Uterus (tissue), 4 donors: ENCODE measurements around the gene PLXND1. TPM values are rescaled to one million over a fixed set of nuclear protein-coding genes. Genes with fewer than 3 reads are reported as not detected.

ENCODE experiments used
- DNase-seq, 2 donors: peaks; one replicate each; pipeline ENCODE4 v3.0.0-alpha.2; 2019 to 2020
- H3K27ac ChIP-seq, 2 donors: fragments of 200-600 bp; sonication (generic); 1 replicate in 1 of 2; 2 replicates in 1 of 2; pipeline ENCODE4 v1.5.1; 2016 to 2018
- H3K27me3 ChIP-seq, 2 donors: fragments of 200-600 bp; sonication (generic); one replicate each; pipeline ENCODE4 v1.5.1; 2018 to 2019; ENCODE audit warnings: control low read depth in 1 of 2
- H3K36me3 ChIP-seq, 2 donors: fragments of 200-600 bp; sonication (generic); one replicate each; pipeline ENCODE4 v1.5.1; 2019; ENCODE audit warnings: control low read depth in 1 of 2
- H3K4me1 ChIP-seq, 2 donors: fragments of 200-600 bp; sonication (generic); one replicate each; pipeline ENCODE4 v1.5.1; 2018 to 2019; ENCODE audit warnings: control low read depth in 1 of 2
- H3K4me3 ChIP-seq, 2 donors: fragments of 200-600 bp; sonication (generic); 1 replicate in 1 of 2; 2 replicates in 1 of 2; pipeline ENCODE4 v1.5.1; 2018 to 2019; ENCODE audit warnings: mild to moderate bottlenecking in 1 of 2
- H3K9me3 ChIP-seq, 2 donors: fragments of 200-600 bp; sonication (generic); one replicate each; pipeline ENCODE4 v1.5.1; 2019; ENCODE audit warnings: control low read depth in 1 of 2
- POLR2A ChIP-seq, 2 donors: fragments of 450-650 bp; IDR thresholded peaks; one replicate each; pipeline ENCODE4 v1.6.1; 2016; ENCODE audit warnings: antibody characterized with exemption in 2 of 2, mild to moderate bottlenecking in 1 of 2, moderate library complexity in 1 of 2
- intact Hi-C: fragments of 100-400 bp; cut with DNase I; formaldehyde crosslinking; loops from one replicate; pipeline ENCODE4 v1.15.1; 2023; ENCODE audit warnings: low total_unique reads
- total RNA-seq, 4 donors: library from RNA; depleted of rRNA in 3 of 4; stranded (reverse); fragments of >200 nt in 3 of 4; gene quantifications; one replicate each; pipeline versions ENCODE4 v1.1.0 to v1.2.4, GENCODE V29; 2014 to 2023
- TF ChIP-seq, protein P1 (sequence below), 4 experiments: fragments of 200-600 bp in 2 of 4; fragments of 450-650 bp in 2 of 4; sonication (generic) in 2 of 4; IDR thresholded peaks; one replicate each; pipeline ENCODE4 v1.5.1; 2016 to 2019; ENCODE audit warnings: antibody characterized with exemption in 4 of 4, mild to moderate bottlenecking in 2 of 4, moderate library complexity in 1 of 4
- donor health status: DM: yes; HTN: yes; CAD: no.

Gene PLXND1
- total RNA-seq, 4 donors from 2014 or later = 54.7 to 343 (median 121) TPM

DNA sequence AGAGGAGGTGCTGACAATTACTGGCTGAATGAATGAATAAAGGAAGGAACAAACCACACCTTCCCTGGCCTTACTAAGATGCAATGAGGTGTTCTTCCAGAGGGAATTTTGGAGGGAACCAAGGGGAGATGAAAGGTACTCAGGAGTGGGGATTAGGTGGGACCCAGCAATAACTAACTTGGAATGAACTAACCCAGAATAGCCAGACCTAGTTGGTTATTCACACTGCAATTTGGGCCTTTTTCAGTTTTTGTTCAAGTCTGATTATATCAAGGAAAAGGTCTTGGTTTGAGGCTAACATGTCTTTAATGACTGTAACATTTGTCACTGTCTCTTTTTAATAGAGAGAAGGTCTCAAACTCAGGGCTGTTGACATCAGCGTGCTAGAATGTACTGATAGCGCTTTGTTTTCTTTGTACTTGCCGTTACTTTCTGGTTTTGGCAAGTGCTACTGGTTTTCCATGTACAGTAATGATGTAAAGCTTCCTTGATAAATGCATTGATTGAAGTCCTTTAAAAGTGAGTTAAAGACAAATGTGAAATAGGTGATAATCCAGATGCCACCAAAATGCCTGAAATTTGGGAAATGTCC is 3.2 kb upstream of the PLXND1 start:
- DNase-seq = no peak
- no peaks in the 10 kb centered on the region for H3K9me3 ChIP-seq
- no peak overlapping the region for H3K4me3 ChIP-seq
- TF ChIP-seq POLR2A (IDR thresholded peaks at IDR 0.05) = no peak
- TF ChIP-seq, protein P1, sequence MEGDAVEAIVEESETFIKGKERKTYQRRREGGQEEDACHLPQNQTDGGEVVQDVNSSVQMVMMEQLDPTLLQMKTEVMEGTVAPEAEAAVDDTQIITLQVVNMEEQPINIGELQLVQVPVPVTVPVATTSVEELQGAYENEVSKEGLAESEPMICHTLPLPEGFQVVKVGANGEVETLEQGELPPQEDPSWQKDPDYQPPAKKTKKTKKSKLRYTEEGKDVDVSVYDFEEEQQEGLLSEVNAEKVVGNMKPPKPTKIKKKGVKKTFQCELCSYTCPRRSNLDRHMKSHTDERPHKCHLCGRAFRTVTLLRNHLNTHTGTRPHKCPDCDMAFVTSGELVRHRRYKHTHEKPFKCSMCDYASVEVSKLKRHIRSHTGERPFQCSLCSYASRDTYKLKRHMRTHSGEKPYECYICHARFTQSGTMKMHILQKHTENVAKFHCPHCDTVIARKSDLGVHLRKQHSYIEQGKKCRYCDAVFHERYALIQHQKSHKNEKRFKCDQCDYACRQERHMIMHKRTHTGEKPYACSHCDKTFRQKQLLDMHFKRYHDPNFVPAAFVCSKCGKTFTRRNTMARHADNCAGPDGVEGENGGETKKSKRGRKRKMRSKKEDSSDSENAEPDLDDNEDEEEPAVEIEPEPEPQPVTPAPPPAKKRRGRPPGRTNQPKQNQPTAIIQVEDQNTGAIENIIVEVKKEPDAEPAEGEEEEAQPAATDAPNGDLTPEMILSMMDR (IDR thresholded peaks at IDR 0.05) = no peak
- H3K27me3 ChIP-seq = no peaks in the 10 kb centered on the region
- intact Hi-C loops = no loop called here
- H3K4me1 ChIP-seq = peaks cover 0 to 12% of the 10 kb centered on the region in 2 donors
- peak overlapping the region; percentile 42 to 97 for H3K27ac ChIP-seq
- no peaks in the 10 kb centered on the region for H3K36me3 ChIP-seq

DNA sequence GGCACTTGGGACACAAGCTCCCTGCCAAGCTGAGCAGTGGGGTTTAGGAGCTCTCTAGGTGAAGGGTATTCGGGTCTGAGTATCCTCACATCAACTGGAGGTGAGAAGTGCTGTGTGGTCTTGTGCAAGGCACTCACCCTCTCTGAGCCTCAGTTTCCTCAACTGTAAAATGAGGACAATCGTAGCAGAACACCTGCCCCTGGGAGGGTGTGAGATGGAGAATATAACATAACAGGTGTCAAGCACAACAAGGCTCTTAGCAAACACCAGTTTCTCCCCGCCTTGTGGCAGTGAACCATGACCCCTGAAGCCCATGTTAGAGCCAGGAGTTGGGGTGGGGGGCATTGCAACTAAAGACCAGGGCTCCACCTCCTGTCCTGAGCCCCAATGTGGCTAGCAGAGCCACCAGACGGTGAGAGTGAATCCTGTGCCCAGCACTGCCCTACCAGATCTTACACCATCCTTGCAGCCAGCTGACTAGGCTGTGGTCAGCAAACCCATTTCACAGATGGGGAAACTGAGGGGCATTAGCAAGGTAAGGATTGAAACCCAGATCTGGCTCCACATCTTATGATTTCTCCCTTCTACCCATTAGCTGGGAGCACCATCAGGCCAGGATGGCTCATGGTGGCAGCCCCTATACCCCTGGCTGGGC is 2.6 kb upstream of the PLXND1 start:
- Histone ChIP-seq H3K4me3 (no peak overlapping the region), H3K4me1 (peaks cover 0 to 12% of the 10 kb centered on the region in 2 donors), H3K27me3 (no peaks in the 10 kb centered on the region), H3K36me3 (no peaks in the 10 kb centered on the region), H3K9me3 (no peaks in the 10 kb centered on the region), H3K27ac (peak overlapping the region; percentile 96 to 97)
- TF ChIP-seq, protein P1 (IDR thresholded peaks at IDR 0.05) = no peak
- TF ChIP-seq POLR2A (IDR thresholded peaks at IDR 0.05) = no peak
- intact Hi-C loops = no loop called here
- no peak for DNase-seq

DNA sequence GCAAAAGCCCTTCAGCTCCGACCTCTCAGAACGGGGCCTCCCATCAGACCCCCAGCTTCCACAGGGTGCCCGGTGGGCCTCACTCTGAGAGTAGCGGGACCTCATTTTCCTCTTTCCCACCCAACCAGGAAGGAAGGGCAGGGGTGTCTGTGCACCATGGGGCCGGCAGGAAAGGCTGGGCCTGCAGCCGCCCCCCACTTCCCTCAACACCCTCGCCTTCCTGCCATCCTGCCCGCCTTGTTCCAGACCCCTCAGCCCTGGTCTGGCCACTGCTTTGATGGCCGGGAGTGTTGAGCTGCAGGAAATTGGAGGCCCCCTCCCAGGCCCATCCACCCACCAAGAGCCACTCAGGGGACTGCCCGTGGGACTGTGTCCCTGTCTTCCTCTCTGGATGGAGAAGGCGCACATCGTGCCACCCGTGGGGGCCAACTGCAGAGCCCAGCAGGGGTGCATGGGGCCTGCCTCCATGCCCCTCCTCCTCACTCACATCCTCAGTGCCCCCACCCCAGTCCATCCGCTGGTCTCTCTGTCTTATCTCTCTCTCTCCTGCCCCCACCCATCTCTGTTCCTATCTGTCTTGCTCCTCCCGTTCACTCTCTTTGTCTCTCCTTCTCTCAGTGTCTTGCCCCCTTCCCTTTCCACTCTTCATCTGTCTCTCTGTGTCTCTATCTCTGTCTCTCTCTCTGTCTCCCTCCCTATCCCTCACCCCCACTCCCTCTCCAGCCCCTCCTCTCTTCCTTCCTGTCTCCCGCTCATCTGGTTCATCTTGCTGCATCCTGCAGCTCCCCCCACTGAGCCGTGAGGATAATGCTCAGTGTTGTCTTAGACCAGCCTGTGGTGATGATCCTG is 1.8 kb upstream of the PLXND1 start:
- intact Hi-C loops = no loop called here

DNA sequence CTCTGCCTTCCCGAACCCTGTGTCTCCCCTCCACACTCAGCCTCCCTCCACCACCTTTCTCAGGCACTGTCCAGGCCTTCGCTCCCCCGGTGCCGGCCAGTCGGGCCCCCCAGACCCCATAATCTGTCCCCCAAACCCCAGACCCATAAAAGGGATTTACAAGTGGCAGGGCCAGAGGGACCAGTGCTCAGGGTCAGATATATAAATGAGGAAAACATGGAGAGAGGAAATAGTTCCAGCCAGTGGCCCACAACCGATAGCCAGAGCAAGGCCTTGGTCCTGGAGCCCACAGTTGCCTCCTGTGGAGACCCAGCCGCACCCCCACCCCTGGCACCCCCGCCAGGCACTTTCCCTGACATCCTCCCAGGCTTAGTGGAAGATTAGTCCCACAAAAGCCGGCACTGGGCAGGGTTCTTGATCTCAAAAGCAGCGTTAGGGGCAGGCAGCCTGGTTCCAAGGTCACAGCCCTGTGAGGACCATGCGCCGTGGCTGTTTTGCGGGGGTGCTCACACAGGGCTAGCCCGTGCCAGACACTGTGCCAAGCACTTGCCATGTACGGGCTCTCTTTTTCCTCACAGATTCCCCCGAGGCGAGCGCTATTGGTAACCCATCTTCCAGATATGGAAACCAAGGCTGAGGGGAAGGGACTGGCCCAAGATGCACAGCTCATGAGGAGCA is 1.1 kb upstream of the PLXND1 start:
- peaks cover 0 to 17% of the 10 kb centered on the region in 2 donors for H3K4me1 ChIP-seq
- DNase-seq = no peak

More for the DNA sequence above, 1.8 kb upstream of the PLXND1 start:
- TF ChIP-seq, protein P1 (IDR thresholded peaks at IDR 0.05) = peak in 3 of 4 experiments; percentile 17 to 33 (median 29)
- no peak for TF ChIP-seq POLR2A (IDR thresholded peaks at IDR 0.05)
- DNase-seq = no peak
- no peak overlapping the region for H3K4me3 ChIP-seq
- H3K36me3 ChIP-seq = no peaks in the 10 kb centered on the region
- H3K27me3 ChIP-seq = no peaks in the 10 kb centered on the region
- peaks cover 0 to 12% of the 10 kb centered on the region in 2 donors for H3K4me1 ChIP-seq
- H3K27ac ChIP-seq = peak overlapping the region; percentile 96 to 97
- no peaks in the 10 kb centered on the region for H3K9me3 ChIP-seq

More for the DNA sequence above, 1.1 kb upstream of the PLXND1 start:
- Histone ChIP-seq H3K4me3 (peak overlapping the region; percentile 54 to 62), H3K27ac (peak overlapping the region; percentile 96 to 97), H3K27me3 (no peaks in the 10 kb centered on the region), H3K9me3 (no peaks in the 10 kb centered on the region), H3K36me3 (no peaks in the 10 kb centered on the region)
- intact Hi-C loops = no loop called here
- TF ChIP-seq POLR2A (IDR thresholded peaks at IDR 0.05) = no peak
- TF ChIP-seq, protein P1 (IDR thresholded peaks at IDR 0.05) = no peak
